ENCODE measurements around the gene MSRB1.

MSRB1 gene

DNA sequence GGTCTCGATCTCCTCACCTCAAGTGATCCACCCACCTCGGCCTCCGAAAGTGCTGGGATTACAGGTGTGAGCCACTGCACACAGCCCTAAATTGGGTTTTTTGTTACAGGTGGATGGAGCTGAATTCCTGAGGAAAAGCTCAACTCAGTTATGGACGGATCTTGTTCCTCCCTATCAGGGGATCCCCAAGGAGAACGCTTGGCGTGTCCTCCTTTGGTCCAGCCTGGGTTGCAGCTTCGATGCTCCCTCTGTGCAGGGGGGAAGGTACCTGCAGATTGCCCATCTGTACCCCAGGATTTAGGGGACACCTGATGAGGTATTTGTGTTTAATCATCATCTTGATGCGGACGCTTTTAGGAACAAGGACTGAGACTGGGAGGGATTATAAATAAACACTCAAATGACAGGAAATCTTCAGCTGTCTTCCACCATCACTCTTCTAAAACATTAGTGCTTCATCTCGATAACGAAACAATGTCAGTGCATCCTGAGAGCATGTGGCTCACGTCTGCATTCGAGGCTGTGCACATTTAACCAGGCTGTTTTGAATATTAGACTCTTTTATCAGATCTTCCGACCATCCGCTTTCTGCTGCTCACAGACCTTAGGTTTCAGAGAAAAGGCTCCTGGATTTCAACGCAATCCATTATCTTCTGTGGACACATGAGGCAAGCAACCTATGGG lies 52.8 kb downstream of the MSRB1 start:
- no peak for DNase-seq

All from inflammatory macrophage treated with lipopolysaccharide for 4 hours (primary cell).